ENCODE results near the gene HBA1. TPM values are rescaled to one million over a fixed set of nuclear protein-coding genes. Genes with fewer than 3 reads are reported as not detected.
"Not testable (repeated sequence)": the region's sequence is repeated elsewhere in the genome, so short reads cannot be mapped to it uniquely, and the experiment has no call there.

The HBA1 gene
- total and polyA plus RNA-seq, 8 donors, result 0.85 to 51.7 (median 3.4) TPM

DNA sequence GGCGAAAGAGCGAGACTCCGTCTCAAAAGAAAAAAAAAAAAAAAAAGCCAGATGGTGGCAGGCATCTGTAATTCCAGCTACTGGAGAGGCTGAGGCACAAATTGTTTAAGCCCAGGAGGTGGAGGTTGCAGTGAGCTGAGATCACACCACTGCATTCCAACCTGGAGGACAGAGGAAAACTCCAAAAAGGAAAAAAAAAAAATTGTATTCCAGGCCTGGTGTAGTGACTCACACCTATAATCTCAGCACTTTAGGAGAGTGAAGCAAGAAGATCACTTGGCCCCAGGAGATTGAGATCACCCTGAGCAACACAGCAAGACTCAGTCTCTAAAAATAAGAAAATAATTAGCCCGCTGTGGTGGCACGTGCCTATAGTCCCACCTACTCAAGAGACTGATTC, 23.9 kb downstream of the HBA1 start:
- H3K4me1 ChIP-seq, result no peaks in the 10 kb centered on the region
- H3K36me3 ChIP-seq, result peaks cover 0 to 69% (median 11%) of the 10 kb centered on the region in 3 donors
- intact Hi-C loops (cut with DNase I), result no loop called here
- H3K4me3 ChIP-seq, result no peak overlapping the region
- no peak for FAIRE-seq
- no peaks in the 10 kb centered on the region for H3K9me3 ChIP-seq
- TF ChIP-seq, protein P1, sequence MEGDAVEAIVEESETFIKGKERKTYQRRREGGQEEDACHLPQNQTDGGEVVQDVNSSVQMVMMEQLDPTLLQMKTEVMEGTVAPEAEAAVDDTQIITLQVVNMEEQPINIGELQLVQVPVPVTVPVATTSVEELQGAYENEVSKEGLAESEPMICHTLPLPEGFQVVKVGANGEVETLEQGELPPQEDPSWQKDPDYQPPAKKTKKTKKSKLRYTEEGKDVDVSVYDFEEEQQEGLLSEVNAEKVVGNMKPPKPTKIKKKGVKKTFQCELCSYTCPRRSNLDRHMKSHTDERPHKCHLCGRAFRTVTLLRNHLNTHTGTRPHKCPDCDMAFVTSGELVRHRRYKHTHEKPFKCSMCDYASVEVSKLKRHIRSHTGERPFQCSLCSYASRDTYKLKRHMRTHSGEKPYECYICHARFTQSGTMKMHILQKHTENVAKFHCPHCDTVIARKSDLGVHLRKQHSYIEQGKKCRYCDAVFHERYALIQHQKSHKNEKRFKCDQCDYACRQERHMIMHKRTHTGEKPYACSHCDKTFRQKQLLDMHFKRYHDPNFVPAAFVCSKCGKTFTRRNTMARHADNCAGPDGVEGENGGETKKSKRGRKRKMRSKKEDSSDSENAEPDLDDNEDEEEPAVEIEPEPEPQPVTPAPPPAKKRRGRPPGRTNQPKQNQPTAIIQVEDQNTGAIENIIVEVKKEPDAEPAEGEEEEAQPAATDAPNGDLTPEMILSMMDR (IDR thresholded peaks at IDR 0.05), result no peak
- no peak for DNase-seq
- ATAC-seq, result no peak
- 91 to 97% methylated on average over 5 of the region's 5 CpGs for WGBS, 2 donors
- H3K27ac ChIP-seq, result no peak overlapping the region
- H3K27me3 ChIP-seq, result no peaks in the 10 kb centered on the region

DNA sequence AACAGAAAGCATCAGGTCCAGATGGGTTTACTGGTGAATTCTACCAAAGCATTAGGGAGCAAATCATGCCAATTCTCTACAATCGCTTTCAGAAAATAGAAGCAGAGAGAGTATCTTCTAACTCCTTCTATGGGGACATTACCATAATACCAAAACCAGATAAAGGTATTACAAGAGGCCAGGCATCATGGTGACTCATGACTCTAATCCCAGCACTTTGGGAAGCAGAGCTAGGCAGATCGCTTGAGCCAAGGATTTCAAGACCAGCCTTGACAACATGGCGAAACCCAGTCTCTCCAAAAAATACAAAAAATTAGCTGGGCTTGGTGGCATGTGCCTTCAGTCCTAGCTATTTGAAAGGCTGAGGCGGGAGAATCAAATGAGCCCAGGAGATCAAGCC, 26.8 kb downstream of the HBA1 start:
- FAIRE-seq, result no peak
- TF ChIP-seq, protein P1 (IDR thresholded peaks at IDR 0.05), result no peak

DNA sequence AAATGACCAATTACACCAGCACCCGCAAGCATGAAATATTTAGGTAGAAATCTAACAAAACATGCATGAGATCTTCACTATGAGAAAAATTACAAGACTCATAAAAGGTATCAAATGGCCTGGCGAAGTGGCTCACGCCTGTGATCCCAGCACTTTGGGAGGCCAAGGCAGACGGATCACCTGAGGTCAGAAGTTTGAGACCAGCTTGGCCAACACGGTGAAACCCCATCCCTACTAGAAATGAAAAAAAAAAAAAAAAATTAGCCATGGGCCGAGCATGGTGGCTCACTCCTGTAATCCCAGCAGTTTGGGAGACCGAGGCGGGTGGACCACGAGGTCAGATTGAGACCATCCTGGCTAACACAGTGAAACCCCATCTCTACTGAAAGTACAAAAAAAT, 27.6 kb downstream of the HBA1 start:
- 91 to 96% methylated on average over 9 of the region's 9 CpGs for WGBS, 2 donors
- FAIRE-seq; H3K4me3 ChIP-seq; H3K27me3 ChIP-seq; ATAC-seq; intact Hi-C loops (cut with DNase I); H3K27ac ChIP-seq; H3K9me3 ChIP-seq; H3K4me1 ChIP-seq: not testable (repeated sequence)
- peaks cover 5 to 63% (median 17%) of the 10 kb centered on the region in 3 donors for H3K36me3 ChIP-seq
- DNase-seq, result peak in 1 of 6 donors; percentile 29

More for the DNA sequence above, 26.8 kb downstream of the HBA1 start:
- no peaks in the 10 kb centered on the region for H3K9me3 ChIP-seq
- WGBS, 2 donors, result 97 to 98% methylated on average over 4 of the region's 4 CpGs
- intact Hi-C loops (cut with DNase I), result no loop called here
- H3K27ac ChIP-seq, result no peak overlapping the region
- H3K36me3 ChIP-seq, result peaks cover 5 to 71% (median 17%) of the 10 kb centered on the region in 3 donors
- no peak overlapping the region for H3K4me3 ChIP-seq
- H3K27me3 ChIP-seq, result no peaks in the 10 kb centered on the region
- DNase-seq (no peak), ATAC-seq (no peak)
- no peaks in the 10 kb centered on the region for H3K4me1 ChIP-seq

DNA sequence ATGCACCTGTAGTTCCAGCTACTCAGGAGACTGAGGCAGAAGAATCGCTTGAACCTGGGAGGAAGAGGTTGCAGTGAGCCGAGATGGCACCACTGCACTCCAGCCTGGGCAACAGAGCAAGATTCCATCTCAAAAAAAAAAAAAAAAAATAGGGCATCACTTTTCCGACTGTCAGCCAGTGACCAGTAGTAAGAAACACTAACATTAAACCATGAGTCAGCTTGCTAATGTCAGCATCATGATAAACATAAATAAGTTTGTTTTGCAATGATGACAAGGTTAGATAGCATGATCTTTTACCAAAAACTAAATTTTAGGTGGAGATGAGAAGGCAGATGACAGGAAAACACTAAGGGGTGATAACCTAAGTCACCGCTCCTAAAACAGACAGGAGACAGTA, 32.9 kb downstream of the HBA1 start:
- intact Hi-C loops (cut with DNase I); FAIRE-seq; H3K27ac ChIP-seq; H3K27me3 ChIP-seq; H3K4me1 ChIP-seq; H3K9me3 ChIP-seq; DNase-seq; H3K4me3 ChIP-seq; ATAC-seq: not testable (repeated sequence)
- H3K36me3 ChIP-seq, result peaks cover 5 to 43% (median 17%) of the 10 kb centered on the region in 3 donors
- WGBS, 2 donors, result 94 to 95% methylated on average over 4 of the region's 4 CpGs

DNA sequence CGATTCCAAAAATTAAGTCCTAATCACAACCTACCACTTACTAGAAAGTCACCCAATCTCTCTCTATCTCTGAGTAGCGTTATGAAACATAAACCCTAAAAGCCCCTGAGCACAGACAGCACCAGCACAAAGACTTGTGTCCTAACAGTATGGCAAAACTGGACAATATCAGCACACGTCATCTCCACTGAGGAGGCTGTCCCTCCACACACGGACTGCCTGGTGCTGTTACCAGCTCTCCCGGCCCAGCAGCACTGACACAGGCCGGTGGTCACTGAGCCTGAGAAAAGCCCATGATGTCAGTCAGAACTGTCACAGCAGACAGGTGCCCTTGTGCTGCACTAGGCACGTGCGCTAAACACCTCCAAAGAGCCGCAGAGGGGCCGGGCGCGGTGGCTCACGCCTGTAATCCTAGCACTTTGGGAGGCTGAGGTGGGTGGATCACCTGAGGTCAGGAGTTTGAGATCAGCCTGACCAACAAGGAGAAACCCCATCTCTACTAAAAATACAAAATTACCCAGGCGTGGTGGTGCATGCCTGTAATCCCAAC, 35.2 kb downstream of the HBA1 start:
- H3K27ac ChIP-seq; H3K4me1 ChIP-seq; intact Hi-C loops (cut with DNase I); H3K27me3 ChIP-seq; H3K9me3 ChIP-seq; H3K4me3 ChIP-seq; FAIRE-seq: not testable (repeated sequence)
- DNase-seq, result peak in 1 of 6 donors; percentile 49
- H3K36me3 ChIP-seq, result peaks cover 5 to 24% (median 8%) of the 10 kb centered on the region in 3 donors
- WGBS, 2 donors, result 89 to 92% methylated on average over 14 of the region's 14 CpGs
- peak in 1 of 4 donors; percentile 16 for ATAC-seq

DNA sequence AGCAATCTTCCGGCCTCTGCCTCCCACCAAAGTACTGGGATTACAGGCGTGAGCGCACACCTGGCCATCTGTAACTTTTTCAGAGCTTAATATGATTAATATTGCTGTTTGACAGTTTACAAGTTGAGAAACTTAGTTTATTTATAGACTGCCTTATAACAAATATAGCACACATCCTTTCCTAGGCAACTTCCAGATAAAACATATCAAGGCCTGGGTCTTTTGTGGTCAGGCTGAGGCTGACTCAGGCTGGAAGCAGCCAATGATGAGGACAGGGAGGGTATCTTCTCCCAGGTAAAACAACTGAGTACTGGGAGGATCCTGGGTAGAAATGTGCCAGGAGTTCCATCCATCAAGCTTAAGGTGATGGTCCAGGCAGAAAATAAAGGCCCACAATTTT, 36.5 kb downstream of the HBA1 start:
- Histone ChIP-seq H3K27ac (no peak overlapping the region), H3K36me3 (peaks cover 0 to 17% (median 1%) of the 10 kb centered on the region in 3 donors), H3K4me3 (no peak overlapping the region), H3K27me3 (no peaks in the 10 kb centered on the region), H3K9me3 (no peaks in the 10 kb centered on the region), H3K4me1 (no peaks in the 10 kb centered on the region)
- intact Hi-C loops (cut with DNase I), result no loop called here
- 90 to 91% methylated on average over 3 of the region's 3 CpGs for WGBS, 2 donors
- DNase-seq (peak in 1 of 6 donors; percentile 9), ATAC-seq (no peak), FAIRE-seq (no peak)
- TF ChIP-seq, protein P1 (IDR thresholded peaks at IDR 0.05), result no peak
